AG04450 (cell line): ENCODE data around the gene TRAPPC12. TPM values are rescaled to one million over a fixed set of nuclear protein-coding genes. Genes with fewer than 3 reads are reported as not detected.

Experiments used
- CTCF ChIA-PET: fragments of 300-600, 350-600 bp; formaldehyde crosslinking; extraction: SDS; loops from one replicate; lab custom pipeline; 2022; ENCODE audit warnings: antibody characterized with exemption, inconsistent platforms; lab: Charles Lee
- POLR2A ChIA-PET: fragments of 350-600 bp; formaldehyde crosslinking; extraction: SDS; loops from one replicate; lab custom pipeline; 2021; ENCODE audit warnings: antibody characterized with exemption, inconsistent platforms; lab: Yijun Ruan, JAX
- DNase-seq: peaks from one replicate; pipeline ENCODE4 v3.0.0-alpha.2; 2011; ENCODE audit warnings: low read depth, low spot score
- H3K27ac ChIP-seq: one replicate; pipeline ENCODE4 v1.5.1; 2012; ENCODE audit warnings: low read depth, low read length, control low read depth
- H3K27me3 ChIP-seq: one replicate; pipeline ENCODE4 v1.6.0; 2012; ENCODE audit warnings: low read length; ENCODE audit not compliant: control insufficient read depth, insufficient read depth
- H3K4me3 ChIP-seq: 2 replicates; pipeline ENCODE4 v1.5.1; 2011; ENCODE audit warnings: mild to moderate bottlenecking, low read depth, low read length, control low read depth
- H3K9me3 ChIP-seq: 2 replicates; pipeline ENCODE4 v1.5.1; 2012; ENCODE audit warnings: low read length; ENCODE audit not compliant: control insufficient read depth, insufficient read depth
- CTCF ChIP-seq: IDR thresholded peaks from 2 replicates; pipeline ENCODE4 v1.5.1; 2011; ENCODE audit warnings: low read depth, low read length, control low read depth, inconsistent platforms
- polyA plus RNA-seq: library from polyadenylated mRNA; depleted of rRNA; stranded (reverse); fragments of >200 nt; gene quantifications from 2 replicates; pipeline ENCODE4 v1.2.3, GENCODE V29; 2011

The TRAPPC12 gene
- polyA plus RNA-seq, 1 experiment = 41.7 TPM

DNA sequence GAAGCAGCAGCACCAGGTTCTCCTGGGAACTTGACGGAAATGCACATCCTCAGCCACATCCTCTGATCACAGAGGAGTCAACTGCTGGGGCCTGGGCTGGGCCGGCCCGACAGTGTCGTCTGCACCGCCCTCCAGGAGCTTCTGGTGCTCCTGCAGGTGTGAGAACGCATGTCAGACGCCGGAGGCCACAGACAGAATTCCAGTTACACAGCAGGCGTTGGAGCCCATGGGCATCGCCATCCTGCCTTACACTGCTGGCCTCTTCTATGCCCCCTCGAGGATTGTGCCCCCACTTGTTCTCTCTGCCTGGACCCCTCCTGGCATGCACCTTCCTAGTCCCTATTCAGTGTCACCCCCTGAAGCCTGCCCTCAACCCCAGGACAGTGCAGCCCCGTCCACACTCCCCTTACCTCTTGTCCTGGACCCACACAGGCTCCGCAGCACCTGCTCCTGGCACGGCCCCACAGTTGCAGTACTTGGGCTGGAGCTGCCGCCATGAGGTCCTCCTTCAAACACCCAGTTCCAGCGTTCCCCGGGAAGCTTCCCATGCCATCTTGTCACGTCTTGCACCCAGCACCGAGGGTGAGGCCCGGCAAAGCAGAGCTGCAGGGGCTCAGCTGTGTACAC is 102.4 kb downstream of the TRAPPC12 start:
- H3K4me3 ChIP-seq = no peak overlapping the region
- no peak overlapping the region for H3K27ac ChIP-seq
- ChIA-PET CTCF (interaction anchor here (1.0 to 1.1 kb wide), 2 partner anchors 10 to 20 kb away, joined by 3 read pairs; no protein-coding TSS in a partner anchor), POLR2A (interaction anchor here (1.5 kb wide), 1 partner anchor 12 kb away, joined by 4 read pairs; no protein-coding TSS in a partner anchor)
- DNase-seq = no peak
- no peak for TF ChIP-seq CTCF
- no peaks in the 10 kb centered on the region for H3K27me3 ChIP-seq
- peaks cover 19% of the 10 kb centered on the region; the same call in 1 of the 2 replicates for H3K9me3 ChIP-seq

- CTCF ChIA-PET = no interaction called here
- POLR2A ChIA-PET = interaction anchor here (1.5 kb wide), 1 partner anchor 11 kb away, joined by 4 read pairs; no protein-coding TSS in a partner anchor
- no peaks in the 10 kb centered on the region for H3K27me3 ChIP-seq
- peaks cover 24% of the 10 kb centered on the region; the same call in 1 of the 2 replicates for H3K9me3 ChIP-seq
- no peak overlapping the region for H3K4me3 ChIP-seq
- no peak overlapping the region for H3K27ac ChIP-seq
- no peak for TF ChIP-seq CTCF
- DNase-seq = no peak
Measured at GRCh38 chr2:3482363-3482821, 102.9 kb downstream of the TRAPPC12 start.

- ChIA-PET POLR2A (interaction anchor here (1.5 kb wide), 1 partner anchor 10 kb away, joined by 4 read pairs; no protein-coding TSS in a partner anchor), CTCF (no interaction called here)
- DNase-seq = peak; percentile 89
- no peak for TF ChIP-seq CTCF
- Histone ChIP-seq H3K27me3 (no peaks in the 10 kb centered on the region), H3K4me3 (no peak overlapping the region), H3K27ac (no peak overlapping the region), H3K9me3 (peaks cover 24% of the 10 kb centered on the region; the same call in 1 of the 2 replicates)
Measured at GRCh38 chr2:3483227-3483985, 103.9 kb downstream of the TRAPPC12 start.

DNA sequence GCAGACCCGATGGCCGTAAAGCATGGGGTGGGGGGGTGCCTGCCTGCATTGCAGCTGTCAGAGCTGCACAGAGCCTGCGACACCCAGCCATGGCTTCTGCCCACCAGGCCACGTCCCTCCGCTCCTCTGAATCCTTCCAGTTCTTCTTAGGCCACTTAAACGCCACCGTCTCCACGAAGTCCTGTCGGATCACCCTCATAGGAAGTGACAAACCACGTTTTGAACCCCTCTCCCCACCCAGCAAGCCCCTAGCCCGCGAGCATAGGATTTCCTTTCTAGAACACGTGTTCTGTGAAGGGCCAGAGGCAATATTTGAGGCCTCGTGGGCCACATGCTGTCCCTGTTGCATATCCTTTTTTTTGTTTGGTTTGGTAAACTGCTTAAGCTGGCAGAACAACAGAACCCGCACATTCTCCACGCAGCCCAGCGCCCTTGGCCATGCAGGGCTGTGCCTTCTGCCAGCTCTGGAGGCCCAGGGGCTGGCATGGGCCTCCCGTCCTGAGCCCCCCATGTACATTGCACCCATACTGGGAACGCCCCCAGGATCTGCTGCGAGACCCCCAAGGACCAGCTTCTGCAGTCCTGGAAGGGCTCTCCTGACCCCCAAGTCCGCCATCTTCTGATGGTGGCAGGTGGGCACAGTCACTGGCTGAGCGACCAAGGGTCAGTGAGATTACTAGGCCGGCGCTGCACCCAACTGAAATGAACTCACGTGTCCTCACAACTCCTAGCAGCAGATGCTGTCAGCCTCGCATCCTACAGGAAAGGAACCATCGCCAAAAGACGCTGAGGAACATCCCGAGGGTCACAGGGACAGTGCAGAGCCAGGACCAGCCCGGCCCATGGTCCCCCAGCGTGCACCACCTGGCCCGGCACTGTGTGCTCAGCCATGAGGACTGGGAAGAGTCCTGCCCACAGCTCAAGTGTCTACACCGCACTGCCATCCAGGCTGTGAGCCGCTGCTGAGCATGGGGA is 104.8 kb downstream of the TRAPPC12 start:
- no peak for TF ChIP-seq CTCF
- H3K27ac ChIP-seq = no peak overlapping the region
- no peaks in the 10 kb centered on the region for H3K27me3 ChIP-seq
- POLR2A ChIA-PET = no interaction called here
- H3K9me3 ChIP-seq = peaks cover 24% of the 10 kb centered on the region; the same call in 1 of the 2 replicates
- CTCF ChIA-PET = no interaction called here
- no peak for DNase-seq
- no peak overlapping the region for H3K4me3 ChIP-seq
